Mesothelial cell of epicardium (in vitro differentiated cells): Measurements from ENCODE around the gene GCNT2. TPM values are rescaled to one million over a fixed set of nuclear protein-coding genes. Genes with fewer than 3 reads are reported as not detected.

Source experiments
- DNase-seq, 2 experiments: peaks; one replicate each; pipeline ENCODE4 v3.0.0; 2021; ENCODE audit warnings: low spot score in 2 of 2; ENCODE audit not compliant: unreplicated experiment in 2 of 2
- H3K27ac Mint-ChIP-seq: 2 replicates; pipeline ENCODE4 v1.8.0; 2021; ENCODE audit warnings: mixed read lengths
- H3K27me3 Mint-ChIP-seq: 2 replicates; pipeline ENCODE4 v1.8.0; 2021; ENCODE audit warnings: low read depth, mixed read lengths
- H3K36me3 Mint-ChIP-seq: 2 replicates; pipeline ENCODE4 v1.8.0; 2021; ENCODE audit warnings: mixed read lengths
- H3K4me1 Mint-ChIP-seq: 2 replicates; pipeline ENCODE4 v1.8.0; 2021; ENCODE audit warnings: mixed read lengths
- H3K4me3 Mint-ChIP-seq: 2 replicates; pipeline ENCODE4 v1.8.0; 2021; ENCODE audit warnings: mild to moderate bottlenecking, moderate library complexity, mixed read lengths
- H3K9me3 Mint-ChIP-seq: 2 replicates; pipeline ENCODE4 v1.8.0; 2021; ENCODE audit warnings: mixed read lengths
- CTCF ChIP-seq: fragments of 200-600 bp; sonication (generic); IDR thresholded peaks from one replicate; pipeline ENCODE4 v1.5.0; 2021; ENCODE audit warnings: antibody characterized with exemption; ENCODE audit not compliant: unreplicated experiment
- total RNA-seq: library from RNA; stranded (reverse); gene quantifications from 3 replicates; pipeline ENCODE4 v1.2.1, GENCODE V29; 2021

Gene GCNT2
- total RNA-seq, result 29.3 to 35.0 TPM (median 32.2 TPM) in 3 replicates

GRCh38 chr6:10521104-10521808 is at the start of gene GCNT2:
GCNT2 (plus strand) TSS chr6:10521351; CDS start chr6:10528912, 7,561 bp downstream.
- H3K27ac Mint-ChIP-seq, result peak within 1 kb of the TSS; percentile 99
- H3K36me3 Mint-ChIP-seq, result no peaks in the 10 kb centered on the region
- H3K4me1 Mint-ChIP-seq, result peaks cover 56% of the 10 kb centered on the region
- DNase-seq, result peak in 1 of 2 experiments; percentile 52
- H3K27me3 Mint-ChIP-seq, result no peaks in the 10 kb centered on the region
- TF ChIP-seq CTCF, result no peak
- H3K9me3 Mint-ChIP-seq, result no peaks in the 10 kb centered on the region
- peak within 1 kb of the TSS; percentile 73 for H3K4me3 Mint-ChIP-seq

- Mint-ChIP-seq H3K27ac (no peak overlapping the region), H3K9me3 (peaks cover 3% of the 10 kb centered on the region), H3K4me3 (no peak overlapping the region), H3K36me3 (no peaks in the 10 kb centered on the region), H3K27me3 (no peaks in the 10 kb centered on the region), H3K4me1 (peaks cover 8% of the 10 kb centered on the region)
- no peak for DNase-seq
- TF ChIP-seq CTCF, result no peak
Observed at GRCh38 chr6:10472634-10473033, 48.5 kb upstream of the GCNT2 start.

- no peak for DNase-seq
- Mint-ChIP-seq H3K9me3 (peaks cover 6% of the 10 kb centered on the region), H3K27ac (no peak overlapping the region), H3K4me3 (no peak overlapping the region), H3K4me1 (no peaks in the 10 kb centered on the region), H3K36me3 (no peaks in the 10 kb centered on the region), H3K27me3 (no peaks in the 10 kb centered on the region)
- peak; percentile 86 for TF ChIP-seq CTCF
Observed at GRCh38 chr6:10478187-10479040, 42.7 kb upstream of the GCNT2 start.

GRCh38 chr6:10479939-10480700 is 41.0 kb upstream of the GCNT2 start:
- DNase-seq, result no peak
- peak overlapping the region; percentile 40 for H3K27ac Mint-ChIP-seq
- no peak overlapping the region for H3K4me3 Mint-ChIP-seq
- TF ChIP-seq CTCF, result no peak
- peaks cover 6% of the 10 kb centered on the region for H3K9me3 Mint-ChIP-seq
- H3K4me1 Mint-ChIP-seq, result no peaks in the 10 kb centered on the region
- H3K36me3 Mint-ChIP-seq, result no peaks in the 10 kb centered on the region
- H3K27me3 Mint-ChIP-seq, result no peaks in the 10 kb centered on the region

GRCh38 chr6:10481101-10481500 is 40.0 kb upstream of the GCNT2 start:
- Mint-ChIP-seq H3K27me3 (no peaks in the 10 kb centered on the region), H3K4me3 (no peak overlapping the region), H3K4me1 (no peaks in the 10 kb centered on the region), H3K36me3 (no peaks in the 10 kb centered on the region), H3K9me3 (peaks cover 6% of the 10 kb centered on the region), H3K27ac (peak overlapping the region; percentile 40)
- no peak for TF ChIP-seq CTCF
- DNase-seq, result no peak
